C4-2B (cell line): ENCODE data around the gene TNIP3.
"Not testable (repeated sequence)": the region's sequence is repeated elsewhere in the genome, so short reads cannot be mapped to it uniquely, and the experiment has no call there.

ENCODE experiments used
- H3K27ac ChIP-seq: fragments of 450-650 bp; 2 replicates; pipeline ENCODE4 v1.5.1; 2017
- ZFX ChIP-seq: fragments of 450-650 bp; IDR thresholded peaks from 2 replicates; pipeline ENCODE4 v1.6.1; 2017
- TF ChIP-seq, protein P1 (sequence below): fragments of 450-650 bp; conservative IDR thresholded peaks from 2 replicates; pipeline ENCODE4 v1.5.1; 2017; ENCODE audit warnings: mild to moderate bottlenecking

Gene TNIP3

DNA sequence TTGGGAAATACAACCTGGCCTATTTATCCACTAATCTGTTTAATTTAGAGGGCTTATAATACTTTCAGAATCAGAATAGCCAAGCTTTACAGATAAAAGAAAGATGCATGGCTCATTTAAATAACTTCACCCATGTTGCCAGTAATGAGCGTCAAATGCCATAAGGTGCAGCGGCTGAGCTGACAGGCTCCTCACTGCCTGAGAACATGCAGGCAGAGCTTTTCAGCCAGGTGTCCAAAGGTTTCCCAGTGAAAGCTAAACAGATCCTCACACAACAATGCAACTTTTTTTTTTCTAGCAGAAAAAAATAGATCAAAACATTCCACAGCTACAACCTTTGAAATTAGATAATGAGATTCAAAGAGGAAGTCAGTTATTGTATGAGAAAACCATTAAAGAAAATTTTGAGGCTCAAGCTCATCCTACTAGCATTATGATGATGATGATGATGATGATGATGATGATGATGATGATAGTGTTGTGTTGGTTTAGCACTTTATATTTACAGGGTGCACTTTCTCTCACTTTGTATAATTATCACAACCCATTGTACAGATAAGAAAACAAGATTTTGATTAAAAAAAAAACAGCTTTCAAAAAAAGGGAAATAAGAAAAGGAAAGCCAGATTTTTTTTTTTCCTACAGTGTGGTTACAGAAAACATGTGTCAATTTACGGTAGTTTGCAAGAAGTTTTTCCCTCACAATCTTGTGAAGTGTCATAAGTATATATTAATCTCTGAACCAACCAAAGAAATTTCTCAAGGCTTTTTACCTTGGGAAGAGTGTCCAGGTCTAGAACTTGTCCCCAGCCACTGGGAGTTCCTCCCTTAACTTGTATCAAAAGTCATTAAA lies 12.2 kb upstream of the TNIP3 start:
- TF ChIP-seq, protein P1, sequence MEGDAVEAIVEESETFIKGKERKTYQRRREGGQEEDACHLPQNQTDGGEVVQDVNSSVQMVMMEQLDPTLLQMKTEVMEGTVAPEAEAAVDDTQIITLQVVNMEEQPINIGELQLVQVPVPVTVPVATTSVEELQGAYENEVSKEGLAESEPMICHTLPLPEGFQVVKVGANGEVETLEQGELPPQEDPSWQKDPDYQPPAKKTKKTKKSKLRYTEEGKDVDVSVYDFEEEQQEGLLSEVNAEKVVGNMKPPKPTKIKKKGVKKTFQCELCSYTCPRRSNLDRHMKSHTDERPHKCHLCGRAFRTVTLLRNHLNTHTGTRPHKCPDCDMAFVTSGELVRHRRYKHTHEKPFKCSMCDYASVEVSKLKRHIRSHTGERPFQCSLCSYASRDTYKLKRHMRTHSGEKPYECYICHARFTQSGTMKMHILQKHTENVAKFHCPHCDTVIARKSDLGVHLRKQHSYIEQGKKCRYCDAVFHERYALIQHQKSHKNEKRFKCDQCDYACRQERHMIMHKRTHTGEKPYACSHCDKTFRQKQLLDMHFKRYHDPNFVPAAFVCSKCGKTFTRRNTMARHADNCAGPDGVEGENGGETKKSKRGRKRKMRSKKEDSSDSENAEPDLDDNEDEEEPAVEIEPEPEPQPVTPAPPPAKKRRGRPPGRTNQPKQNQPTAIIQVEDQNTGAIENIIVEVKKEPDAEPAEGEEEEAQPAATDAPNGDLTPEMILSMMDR: no peak
- no peak for TF ChIP-seq ZFX
- no peak overlapping the region for H3K27ac ChIP-seq

DNA sequence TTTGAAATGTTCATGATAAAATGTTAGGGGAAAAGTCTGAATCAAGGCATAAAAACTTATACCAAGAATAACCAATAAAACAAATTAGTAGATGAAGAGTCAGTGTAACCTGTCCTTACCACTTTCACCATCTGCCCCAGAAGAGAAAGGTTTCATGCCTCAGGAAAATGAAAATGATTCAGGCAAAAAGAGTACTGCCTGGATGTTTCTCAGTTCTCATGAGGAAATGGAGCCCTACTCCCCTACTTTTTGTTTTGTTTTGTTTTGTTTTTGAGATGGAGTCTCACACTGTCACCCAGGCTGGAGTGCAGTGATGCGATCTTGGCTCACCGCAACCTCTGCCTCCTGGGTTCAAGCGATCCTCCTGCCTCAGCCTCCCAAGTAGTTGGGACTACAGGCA lies 7.4 kb upstream of the TNIP3 start:
- not testable (repeated sequence) for H3K27ac ChIP-seq

DNA sequence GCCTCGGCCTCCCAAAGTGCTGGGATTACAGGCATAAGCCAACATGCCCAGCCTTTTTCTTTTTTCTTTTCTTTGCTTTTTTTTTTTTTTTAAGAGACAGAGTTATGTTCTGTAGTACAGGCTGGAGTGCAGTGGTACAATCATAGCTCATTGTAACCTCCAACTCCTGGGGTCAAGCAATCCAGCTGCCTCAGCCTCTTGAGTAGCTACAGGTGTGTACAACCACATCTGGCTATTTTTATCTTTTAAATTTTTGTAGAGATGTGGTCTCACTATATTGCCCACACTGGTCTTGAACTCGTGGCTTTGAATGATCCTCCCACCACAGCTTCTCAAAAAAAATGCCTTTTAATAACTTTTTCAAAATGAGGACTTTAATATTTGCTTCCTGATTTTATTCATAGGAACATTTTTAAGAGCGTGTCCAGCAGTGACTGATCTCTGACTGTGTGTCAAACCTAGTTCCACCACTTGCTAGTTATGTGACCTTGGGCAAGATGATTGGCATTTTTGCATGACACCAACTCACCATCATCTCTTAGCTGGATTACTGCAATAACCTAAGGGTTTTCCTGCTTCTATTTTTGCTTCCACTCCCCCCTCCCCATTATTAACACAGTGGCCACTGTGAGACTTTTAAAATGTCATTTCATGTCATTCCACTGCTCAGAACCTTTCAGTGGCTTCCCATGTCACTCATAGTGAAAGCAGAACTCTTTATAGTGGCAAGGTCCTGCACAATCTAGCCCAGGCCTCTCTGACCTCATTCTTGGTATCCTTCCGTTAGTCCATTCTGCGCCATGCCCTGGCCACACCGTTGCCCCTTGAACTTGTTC lies 4.5 kb upstream of the TNIP3 start:
- TF ChIP-seq, protein P1: no peak
- TF ChIP-seq ZFX: no peak

DNA sequence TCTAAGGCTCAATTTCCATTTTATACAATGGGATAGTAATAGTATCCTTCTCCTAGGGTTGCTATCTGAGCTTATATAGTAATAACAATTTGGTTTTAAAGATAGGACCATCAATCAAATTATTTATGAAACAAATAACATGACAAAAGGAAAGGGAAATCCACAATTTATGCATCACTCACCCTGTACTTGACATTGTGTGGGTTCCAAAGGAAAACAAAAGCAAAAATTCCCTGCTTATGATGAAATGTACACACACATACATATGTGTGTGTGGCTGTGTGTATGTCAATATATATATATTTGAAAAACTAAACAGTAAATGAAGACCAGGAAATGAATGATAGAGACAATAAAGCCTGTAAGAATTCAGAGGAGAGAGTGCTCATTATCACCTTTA lies 2.9 kb upstream of the TNIP3 start:
- TF ChIP-seq ZFX: no peak
- TF ChIP-seq, protein P1: no peak
- no peak overlapping the region for H3K27ac ChIP-seq

More for the DNA sequence above, 4.5 kb upstream of the TNIP3 start:
- H3K27ac ChIP-seq: no peak overlapping the region

DNA sequence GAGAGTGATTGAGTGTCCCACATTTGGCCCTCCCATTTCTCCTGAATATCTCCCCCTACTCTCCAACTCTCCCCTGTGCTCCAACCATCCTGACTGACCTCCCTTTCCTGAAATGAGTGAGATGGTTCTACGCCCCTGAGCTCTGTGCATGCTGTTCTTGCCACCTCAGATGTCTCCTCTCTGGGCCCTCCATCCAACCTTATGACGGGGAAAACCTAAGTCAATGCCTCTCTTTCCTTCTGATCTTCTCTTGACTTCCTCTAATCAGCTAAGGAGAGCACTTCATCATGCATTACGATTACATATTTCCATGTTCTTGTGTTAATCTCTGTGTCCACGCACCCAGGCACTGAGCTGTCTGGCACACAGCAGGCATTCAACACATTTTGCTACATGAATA lies 1.1 kb upstream of the TNIP3 start:
- no peak for TF ChIP-seq ZFX
- TF ChIP-seq, protein P1: no peak
- H3K27ac ChIP-seq: no peak overlapping the region

DNA sequence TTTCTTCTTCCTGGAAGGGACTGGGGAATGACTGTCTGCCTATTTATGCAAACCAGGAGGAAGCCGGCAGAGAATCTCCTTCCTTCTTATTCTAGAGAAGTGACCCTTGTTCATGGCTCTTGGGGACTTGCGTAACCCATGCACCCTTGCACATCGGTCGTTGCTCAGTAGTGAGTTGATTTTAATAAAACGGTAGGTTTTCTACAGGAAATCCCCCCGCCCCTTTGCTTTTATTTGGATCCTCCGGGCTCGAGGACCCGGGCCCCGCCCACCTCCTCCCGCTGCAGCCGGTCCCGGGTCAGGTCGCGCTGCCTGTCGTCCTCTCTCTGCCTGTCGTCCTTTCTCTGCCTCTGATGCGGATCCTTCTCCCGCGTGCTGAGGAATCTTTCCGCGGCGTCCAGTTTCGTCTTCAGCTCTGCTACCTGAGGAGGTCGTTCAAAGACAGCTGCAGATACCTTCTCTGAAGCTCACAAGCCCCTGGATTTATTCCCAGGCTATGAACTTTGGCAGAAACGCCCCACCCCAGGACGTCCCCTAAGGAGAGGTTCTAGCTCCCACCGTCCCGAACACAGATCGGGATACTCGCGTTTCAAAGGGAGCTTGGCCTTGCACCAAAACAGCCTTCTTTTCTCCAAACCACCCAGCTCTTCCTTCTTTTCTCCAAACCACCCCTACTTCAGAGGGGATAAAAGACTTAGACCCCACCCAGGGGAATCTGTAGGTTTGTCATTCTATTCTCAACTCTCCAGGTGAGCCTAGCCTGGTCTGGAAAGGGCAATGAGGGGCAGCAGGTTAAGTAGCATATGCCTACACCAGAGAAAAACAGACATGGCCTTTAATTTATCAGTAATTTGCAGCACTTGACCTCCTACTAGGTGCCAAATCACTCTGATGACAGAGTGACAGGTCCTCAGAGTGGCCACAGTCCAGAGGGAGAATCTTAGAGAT lies 7.0 kb downstream of the TNIP3 start:
- H3K27ac ChIP-seq: no peak overlapping the region
- TF ChIP-seq, protein P1: no peak

DNA sequence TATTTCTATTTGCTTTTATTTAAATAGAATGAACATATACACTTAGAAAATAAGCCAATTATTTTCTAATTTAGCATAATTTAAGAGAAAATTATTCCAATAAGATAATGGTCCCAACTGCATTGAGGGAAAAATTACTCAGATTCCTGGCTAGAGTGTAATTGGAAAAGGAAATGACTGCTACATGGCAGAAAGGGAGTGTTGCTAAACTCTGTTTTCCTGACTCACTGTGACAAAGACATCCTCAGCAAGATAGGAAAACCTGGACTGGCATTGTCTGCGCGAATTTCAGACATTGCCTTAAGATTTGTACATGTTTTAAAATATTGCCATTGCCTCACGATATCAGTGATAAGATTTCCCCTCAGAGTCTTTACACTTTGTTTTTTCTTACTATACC lies 8.2 kb downstream of the TNIP3 start:
- TF ChIP-seq, protein P1: no peak
- TF ChIP-seq ZFX: no peak
- no peak overlapping the region for H3K27ac ChIP-seq
